Memory B cell (primary cell): ENCODE data around the gene HMGN1.
"Not testable (repeated sequence)": the region's sequence is repeated elsewhere in the genome, so short reads cannot be mapped to it uniquely, and the experiment has no call there.

Experiments used
- ATAC-seq: fragments of 150-1000 bp; cut with Tn5 transposase; 2 replicates; pipeline ENCODE4 v1.10.0; 2021; ENCODE audit warnings: low read depth, mild to moderate bottlenecking, moderate library complexity
- DNase-seq, 2 donors: peaks; one replicate each; pipeline ENCODE4 v3.0.0; 2022; ENCODE audit warnings: low spot score in 2 of 2
- H3K27ac Mint-ChIP-seq: one replicate; pipeline ENCODE4 v1.8.0; 2022; ENCODE audit warnings: mild to moderate bottlenecking, moderate library complexity, mixed read lengths
- H3K27me3 Mint-ChIP-seq: one replicate; pipeline ENCODE4 v1.8.0; 2022; ENCODE audit warnings: mixed read lengths
- H3K36me3 Mint-ChIP-seq: one replicate; pipeline ENCODE4 v1.8.0; 2022; ENCODE audit warnings: mild to moderate bottlenecking, mixed read lengths
- H3K4me1 Mint-ChIP-seq: one replicate; pipeline ENCODE4 v1.8.0; 2022; ENCODE audit warnings: mixed read lengths
- H3K4me3 Mint-ChIP-seq: one replicate; pipeline ENCODE4 v1.8.0; 2022; ENCODE audit warnings: mild to moderate bottlenecking, moderate library complexity, mixed read lengths
- H3K9me3 Mint-ChIP-seq: one replicate; pipeline ENCODE4 v1.8.0; 2022; ENCODE audit warnings: mixed read lengths

HMGN1 gene

DNA sequence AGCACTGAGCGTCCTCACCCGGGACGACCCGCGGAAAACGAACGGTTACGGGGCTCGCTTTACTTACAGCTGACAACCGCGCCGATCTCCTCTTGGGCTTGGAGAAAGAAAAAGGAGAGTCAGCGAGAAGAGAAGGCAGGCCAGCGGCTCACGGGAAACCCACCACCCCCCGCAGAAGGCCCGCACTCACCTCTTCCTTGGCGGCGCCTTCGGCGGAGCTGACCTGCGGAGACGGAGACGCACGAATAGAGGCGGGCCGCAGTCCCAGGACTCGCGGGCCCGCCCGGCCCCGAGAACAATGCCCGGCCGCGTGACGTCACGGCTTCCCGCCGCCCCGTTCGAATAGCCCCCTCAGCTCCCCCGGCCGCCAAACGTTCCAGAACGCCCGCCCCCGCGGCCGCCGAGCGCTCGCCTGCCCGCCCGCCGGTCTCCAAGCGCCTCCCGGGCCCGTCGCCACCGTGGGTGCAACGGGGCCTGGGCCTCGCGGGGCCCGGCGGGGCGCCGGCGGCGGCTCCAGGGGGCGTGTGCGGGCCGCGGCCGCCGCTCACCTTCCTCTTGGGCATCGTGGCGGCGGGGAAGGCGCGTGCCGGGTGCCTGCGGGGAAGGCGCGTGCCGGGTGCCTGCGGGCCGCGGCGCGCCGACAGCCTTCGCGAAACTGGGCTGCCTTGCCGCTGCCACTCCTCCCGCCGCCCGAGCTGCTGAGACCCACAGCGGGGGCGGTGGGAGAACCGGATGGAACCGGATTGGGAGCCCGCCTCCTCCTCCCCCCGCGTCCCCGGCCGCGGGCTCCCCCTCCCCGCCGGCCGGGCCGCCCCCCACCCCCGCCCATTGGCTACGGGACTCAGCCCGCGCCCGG lies at the start of gene HMGN1:
TSS of gene HMGN1 (minus strand) at position 734 of the 856 bp plus-strand sequence. CDS start at position 563, 171 bp downstream.
- peaks cover 24% of the 10 kb centered on the region for H3K4me1 Mint-ChIP-seq
- H3K4me3 Mint-ChIP-seq = peak within 1 kb of the TSS; percentile 97
- peak; percentile 80 to 81 for DNase-seq
- peak; percentile 61 for ATAC-seq
- H3K27me3 Mint-ChIP-seq = peaks cover 3% of the 10 kb centered on the region
- H3K27ac Mint-ChIP-seq = peak within 1 kb of the TSS; percentile 93
- peaks cover 25% of the 10 kb centered on the region for H3K36me3 Mint-ChIP-seq
- no peaks in the 10 kb centered on the region for H3K9me3 Mint-ChIP-seq

DNA sequence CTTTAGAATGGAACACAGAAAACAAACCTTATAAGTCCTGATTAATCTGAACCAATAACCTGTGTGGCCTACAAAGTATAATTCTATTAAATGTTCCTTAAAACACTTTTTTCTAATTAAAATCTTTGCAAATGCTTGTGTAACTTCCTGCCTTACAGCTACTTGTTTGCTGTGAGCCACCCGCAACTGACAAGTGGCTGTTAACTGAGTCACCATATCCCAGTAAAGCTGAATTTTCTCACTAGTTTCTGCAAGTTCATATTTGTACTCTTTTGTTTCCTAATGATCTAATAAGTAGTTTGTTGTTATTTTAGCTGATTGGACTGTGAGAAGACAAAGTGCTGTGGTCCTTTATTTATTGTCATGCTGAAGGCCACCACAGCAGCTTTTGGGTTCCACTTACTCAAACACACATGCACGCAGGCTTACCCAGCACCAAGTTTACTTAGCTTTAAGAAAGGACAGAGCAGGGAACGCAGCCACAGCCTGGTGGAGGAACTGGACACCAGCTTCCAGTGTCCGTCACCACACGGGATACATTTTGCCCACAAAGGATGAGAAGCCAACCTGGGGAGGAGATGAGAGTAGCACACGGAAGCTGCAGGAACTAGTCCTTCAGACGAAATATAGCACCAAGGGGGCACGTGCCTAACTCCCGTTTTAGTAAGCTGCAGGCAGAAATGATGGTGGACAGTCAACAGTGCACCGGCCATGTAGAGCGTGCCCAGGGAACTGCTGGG lies 48.9 kb upstream of the HMGN1 start:
- no peaks in the 10 kb centered on the region for H3K9me3 Mint-ChIP-seq
- H3K27me3 Mint-ChIP-seq = no peaks in the 10 kb centered on the region
- H3K4me1 Mint-ChIP-seq = no peaks in the 10 kb centered on the region
- DNase-seq (no peak), ATAC-seq (no peak)
- peaks cover 13% of the 10 kb centered on the region for H3K36me3 Mint-ChIP-seq
- no peak overlapping the region for H3K27ac Mint-ChIP-seq
- H3K4me3 Mint-ChIP-seq = no peak overlapping the region

GRCh38 chr21:39392981-39393380 lies 44.1 kb upstream of the HMGN1 start:
- ATAC-seq (no peak), DNase-seq (no peak)
- no peaks in the 10 kb centered on the region for H3K9me3 Mint-ChIP-seq
- no peak overlapping the region for H3K27ac Mint-ChIP-seq
- no peak overlapping the region for H3K4me3 Mint-ChIP-seq
- H3K4me1 Mint-ChIP-seq = peaks cover 14% of the 10 kb centered on the region
- H3K36me3 Mint-ChIP-seq = peaks cover 25% of the 10 kb centered on the region
- no peaks in the 10 kb centered on the region for H3K27me3 Mint-ChIP-seq

DNA sequence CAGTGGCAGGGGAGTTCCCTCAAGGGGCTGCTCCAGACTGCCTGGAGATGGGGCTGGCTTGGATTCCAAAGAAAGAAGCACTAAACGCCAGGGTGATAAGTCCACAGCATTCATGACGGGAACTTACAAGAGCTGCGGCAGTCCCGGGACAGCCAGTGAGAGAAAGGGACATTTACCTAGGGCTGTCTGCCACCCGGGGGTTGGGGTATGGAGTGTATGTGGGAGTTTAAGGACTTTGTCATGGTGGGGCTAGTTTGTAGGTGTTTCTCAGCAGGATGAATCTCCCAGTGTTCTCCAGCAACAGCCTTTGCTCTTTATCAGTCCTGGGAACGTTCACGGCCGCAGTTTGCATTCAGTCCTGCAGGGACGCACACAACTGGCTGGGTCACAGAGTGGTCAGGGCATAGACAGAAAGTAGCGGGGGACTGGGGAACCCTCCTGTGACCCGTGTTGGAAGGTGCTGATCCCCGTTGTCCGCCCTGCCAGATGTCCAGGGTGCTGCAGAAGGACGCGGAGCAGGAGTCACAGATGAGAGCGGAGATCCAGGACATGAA lies 41.4 kb upstream of the HMGN1 start:
- ATAC-seq (no peak), DNase-seq (no peak)
- no peak overlapping the region for H3K27ac Mint-ChIP-seq
- peaks cover 21% of the 10 kb centered on the region for H3K36me3 Mint-ChIP-seq
- no peaks in the 10 kb centered on the region for H3K27me3 Mint-ChIP-seq
- H3K9me3 Mint-ChIP-seq = no peaks in the 10 kb centered on the region
- no peak overlapping the region for H3K4me3 Mint-ChIP-seq
- peaks cover 18% of the 10 kb centered on the region for H3K4me1 Mint-ChIP-seq

DNA sequence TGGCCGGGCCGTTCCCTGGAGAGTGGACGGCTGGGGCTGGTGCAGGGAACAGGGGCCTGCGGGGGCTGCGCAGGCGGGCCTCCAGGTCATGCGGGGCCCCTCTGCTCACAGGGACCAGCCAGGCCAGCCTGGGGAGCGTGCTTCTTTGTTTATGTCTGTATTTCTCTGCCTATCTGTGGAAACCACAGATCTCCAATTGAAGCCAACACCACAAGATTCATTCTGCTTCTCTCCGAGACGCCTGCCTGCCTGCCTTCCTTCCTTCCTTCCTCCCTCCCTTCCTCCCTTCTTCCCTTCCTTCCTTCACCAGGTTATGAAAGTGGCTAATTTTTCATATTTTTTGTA lies 39.9 kb upstream of the HMGN1 start:
- ATAC-seq = no peak
- peak overlapping the region; percentile 83 for H3K4me3 Mint-ChIP-seq
- H3K27ac Mint-ChIP-seq = peak overlapping the region; percentile 57
- peaks cover 18% of the 10 kb centered on the region for H3K36me3 Mint-ChIP-seq
- no peaks in the 10 kb centered on the region for H3K27me3 Mint-ChIP-seq
- DNase-seq = no peak
- no peaks in the 10 kb centered on the region for H3K9me3 Mint-ChIP-seq
- H3K4me1 Mint-ChIP-seq = peaks cover 18% of the 10 kb centered on the region

DNA sequence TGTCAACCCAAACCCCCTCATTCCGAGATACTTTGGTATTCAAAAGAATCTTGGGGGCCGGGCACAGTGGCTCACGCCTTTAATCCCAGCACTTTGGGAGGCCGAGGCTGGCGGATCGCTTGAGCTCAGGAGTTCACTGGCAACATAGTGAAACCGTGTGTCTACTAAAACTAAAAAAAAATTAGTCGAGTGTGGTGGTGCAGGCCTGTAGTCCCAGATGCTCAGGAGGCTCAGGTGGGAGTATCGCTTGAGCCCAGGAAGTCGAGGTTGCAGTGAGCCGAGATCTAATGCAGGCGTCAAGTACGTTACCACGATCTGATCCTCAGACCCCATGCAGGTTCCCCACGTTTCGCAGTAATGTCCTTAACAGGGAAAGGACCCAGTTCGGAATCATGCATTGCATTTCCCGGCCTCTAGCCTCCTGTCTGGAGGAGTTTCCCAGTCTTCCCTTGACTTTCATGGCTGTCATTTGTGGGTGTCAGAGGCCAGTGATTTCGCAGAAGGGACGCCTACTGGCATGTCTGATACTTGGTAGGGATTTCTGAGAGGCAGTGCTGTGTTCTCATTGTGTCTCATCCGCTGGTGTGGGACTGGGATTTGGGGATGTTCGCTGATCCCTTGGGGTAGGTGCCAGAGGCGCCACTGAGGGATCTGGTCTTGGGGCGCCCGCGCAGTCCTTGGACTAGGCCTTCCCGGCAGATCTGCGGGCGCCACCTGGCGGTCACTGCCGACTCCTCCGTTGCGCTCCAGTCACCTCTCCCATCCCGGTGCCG lies 39.3 kb upstream of the HMGN1 start:
- ATAC-seq = peak; percentile 84
- peaks cover 18% of the 10 kb centered on the region for H3K4me1 Mint-ChIP-seq
- H3K27me3 Mint-ChIP-seq = no peaks in the 10 kb centered on the region
- H3K27ac Mint-ChIP-seq = peak overlapping the region; percentile 57
- peak overlapping the region; percentile 83 for H3K4me3 Mint-ChIP-seq
- H3K36me3 Mint-ChIP-seq = peaks cover 18% of the 10 kb centered on the region
- peak; percentile 82 to 94 for DNase-seq
- no peaks in the 10 kb centered on the region for H3K9me3 Mint-ChIP-seq

DNA sequence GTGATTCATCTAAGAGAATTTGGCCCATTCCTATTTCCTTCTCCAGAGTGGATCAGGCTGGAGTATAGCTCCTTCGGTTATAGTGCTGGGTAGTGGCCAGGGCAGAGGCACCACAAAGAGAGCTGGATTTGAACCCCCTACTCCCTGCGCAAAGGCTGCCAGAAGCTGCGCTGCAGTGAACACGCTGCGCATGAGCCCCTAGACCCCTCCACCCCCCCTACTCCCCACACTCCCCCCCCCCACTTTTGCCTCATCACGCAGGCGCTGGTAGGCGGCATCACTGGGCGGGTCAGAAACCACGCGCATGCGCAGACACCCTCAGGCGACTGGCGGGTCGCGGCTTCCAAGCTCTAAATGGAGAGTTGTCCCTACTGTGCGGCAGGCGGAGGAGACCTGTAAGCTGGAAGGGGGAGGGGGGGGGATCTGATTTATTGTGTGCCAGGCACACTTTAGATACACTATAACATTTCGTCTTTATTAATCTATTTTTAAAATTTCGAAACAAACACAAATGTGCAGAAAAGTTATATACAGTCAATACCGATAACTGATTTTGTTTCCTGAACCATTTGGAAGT lies 38.7 kb upstream of the HMGN1 start:
- ATAC-seq = peak; percentile 66
- DNase-seq = peak; percentile 84 to 86
- H3K4me3 Mint-ChIP-seq = peak overlapping the region; percentile 83
- H3K27ac Mint-ChIP-seq = peak overlapping the region; percentile 57
- H3K36me3 Mint-ChIP-seq = peaks cover 12% of the 10 kb centered on the region
- H3K4me1 Mint-ChIP-seq = peaks cover 18% of the 10 kb centered on the region
- no peaks in the 10 kb centered on the region for H3K27me3 Mint-ChIP-seq
- no peaks in the 10 kb centered on the region for H3K9me3 Mint-ChIP-seq

DNA sequence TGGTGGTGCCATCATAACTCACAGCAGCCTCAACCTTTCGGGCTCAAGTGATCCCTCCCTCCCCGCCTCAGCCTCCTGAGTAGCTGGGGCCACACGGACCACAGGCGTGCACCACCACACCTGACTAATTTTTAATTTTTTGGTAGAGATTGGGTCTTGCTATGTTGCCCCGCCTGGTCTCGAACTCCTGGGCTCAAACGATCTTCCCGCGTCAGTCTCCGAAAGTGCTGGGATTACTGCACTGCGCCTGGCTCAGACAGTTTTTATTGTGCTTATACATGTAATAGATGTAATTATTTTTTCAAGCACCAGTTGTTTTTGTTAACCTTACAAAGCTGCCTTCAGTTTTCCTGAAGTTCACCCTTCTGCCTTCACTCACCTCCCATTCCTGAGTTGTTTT lies 38.0 kb upstream of the HMGN1 start:
- Mint-ChIP-seq H3K4me3 (no peak overlapping the region), H3K27me3 (no peaks in the 10 kb centered on the region), H3K27ac (no peak overlapping the region), H3K9me3 (no peaks in the 10 kb centered on the region), H3K4me1 (peaks cover 21% of the 10 kb centered on the region), H3K36me3 (peaks cover 7% of the 10 kb centered on the region)
- ATAC-seq (no peak), DNase-seq (no peak)

GRCh38 chr21:39386194-39386593 lies 37.3 kb upstream of the HMGN1 start:
- H3K36me3 Mint-ChIP-seq = peaks cover 4% of the 10 kb centered on the region
- no peaks in the 10 kb centered on the region for H3K9me3 Mint-ChIP-seq
- ATAC-seq (no peak), DNase-seq (no peak)
- peaks cover 24% of the 10 kb centered on the region for H3K4me1 Mint-ChIP-seq
- peak overlapping the region; percentile 32 for H3K4me3 Mint-ChIP-seq
- no peak overlapping the region for H3K27ac Mint-ChIP-seq
- H3K27me3 Mint-ChIP-seq = no peaks in the 10 kb centered on the region

GRCh38 chr21:39385299-39386145 lies 36.6 kb upstream of the HMGN1 start:
- Mint-ChIP-seq H3K27me3 (no peaks in the 10 kb centered on the region), H3K4me1 (peaks cover 27% of the 10 kb centered on the region), H3K4me3 (peak overlapping the region; percentile 39), H3K36me3 (peaks cover 4% of the 10 kb centered on the region), H3K27ac (no peak overlapping the region), H3K9me3 (no peaks in the 10 kb centered on the region)
- DNase-seq = peak in 1 of 2 donors; percentile 19
- ATAC-seq = peak; percentile 23

GRCh38 chr21:39384674-39385298 lies 35.9 kb upstream of the HMGN1 start:
- no peak overlapping the region for H3K27ac Mint-ChIP-seq

GRCh38 chr21:39382096-39382495 lies 33.2 kb upstream of the HMGN1 start:
- H3K27me3 Mint-ChIP-seq, DNase-seq, H3K27ac Mint-ChIP-seq, H3K36me3 Mint-ChIP-seq, ATAC-seq, H3K9me3 Mint-ChIP-seq: not testable (repeated sequence)
- Mint-ChIP-seq H3K4me3 (peak overlapping the region; percentile 25), H3K4me1 (peaks cover 11% of the 10 kb centered on the region)

More at GRCh38 chr21:39384674-39385298, 35.9 kb upstream of the HMGN1 start:
- Mint-ChIP-seq H3K4me1 (peaks cover 25% of the 10 kb centered on the region), H3K27me3 (no peaks in the 10 kb centered on the region), H3K4me3 (no peak overlapping the region), H3K36me3 (no peaks in the 10 kb centered on the region), H3K9me3 (no peaks in the 10 kb centered on the region)
- ATAC-seq (no peak), DNase-seq (no peak)
